Spleen (tissue), 7 donors: ENCODE results near the gene PIAS1.

ENCODE experiments used
- POLR2AphosphoS5 ChIP-seq, 3 donors: sonication (generic); formaldehyde crosslinking; IDR thresholded peaks; one replicate each; pipeline ENCODE4 v1.5.1; 2017; ENCODE audit warnings: antibody characterized with exemption in 3 of 3
- TF ChIP-seq, protein P1 (sequence below), 11 experiments: fragments of 200-600 bp in 7 of 11; fragments of 450-650 bp in 4 of 11; sonication (generic) in 4 of 11; IDR thresholded peaks in 8 of 11; conservative IDR thresholded peaks in 3 of 11; 1 replicate in 7 of 11; 2 replicates in 4 of 11; pipeline versions ENCODE4 v1.4.0 to v1.8.0; 2016 to 2021; ENCODE audit warnings: antibody characterized with exemption in 11 of 11, inconsistent platforms in 4 of 11, mild to moderate bottlenecking in 1 of 11
- donor health status: DM: no; HTN: no; CAD: no; lungs with moderate emphysema.
- donor health status: DM: no; HTN: no; CAD: no.
- donor health status: DM: no; HTN: no; CAD: no.

DNA sequence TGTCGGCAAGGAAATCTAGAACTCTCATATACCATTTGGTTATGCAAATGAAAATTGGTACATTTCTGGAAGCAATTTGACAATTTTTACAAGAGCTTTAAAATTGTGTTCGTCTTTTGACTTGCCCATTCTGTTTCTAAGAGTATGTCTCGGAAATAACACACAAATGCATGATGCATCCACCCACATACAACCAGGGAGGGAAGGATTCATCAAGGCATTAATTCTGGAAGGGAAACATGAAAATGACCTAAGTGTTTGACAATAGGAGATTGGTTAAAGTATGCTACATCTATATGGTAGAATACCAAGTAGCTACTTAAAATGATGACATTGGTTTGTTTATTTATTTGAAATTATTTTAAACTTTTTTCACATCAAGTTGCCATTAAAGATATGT lies 58.6 kb downstream of the PIAS1 start:
- TF ChIP-seq, protein P1, sequence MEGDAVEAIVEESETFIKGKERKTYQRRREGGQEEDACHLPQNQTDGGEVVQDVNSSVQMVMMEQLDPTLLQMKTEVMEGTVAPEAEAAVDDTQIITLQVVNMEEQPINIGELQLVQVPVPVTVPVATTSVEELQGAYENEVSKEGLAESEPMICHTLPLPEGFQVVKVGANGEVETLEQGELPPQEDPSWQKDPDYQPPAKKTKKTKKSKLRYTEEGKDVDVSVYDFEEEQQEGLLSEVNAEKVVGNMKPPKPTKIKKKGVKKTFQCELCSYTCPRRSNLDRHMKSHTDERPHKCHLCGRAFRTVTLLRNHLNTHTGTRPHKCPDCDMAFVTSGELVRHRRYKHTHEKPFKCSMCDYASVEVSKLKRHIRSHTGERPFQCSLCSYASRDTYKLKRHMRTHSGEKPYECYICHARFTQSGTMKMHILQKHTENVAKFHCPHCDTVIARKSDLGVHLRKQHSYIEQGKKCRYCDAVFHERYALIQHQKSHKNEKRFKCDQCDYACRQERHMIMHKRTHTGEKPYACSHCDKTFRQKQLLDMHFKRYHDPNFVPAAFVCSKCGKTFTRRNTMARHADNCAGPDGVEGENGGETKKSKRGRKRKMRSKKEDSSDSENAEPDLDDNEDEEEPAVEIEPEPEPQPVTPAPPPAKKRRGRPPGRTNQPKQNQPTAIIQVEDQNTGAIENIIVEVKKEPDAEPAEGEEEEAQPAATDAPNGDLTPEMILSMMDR (IDR thresholded peaks at IDR 0.05 in 8 of 11, conservative IDR thresholded peaks at IDR 0.05 in 3 of 11): no peak
- TF ChIP-seq POLR2AphosphoS5 (IDR thresholded peaks at IDR 0.05): no peak
